Ovary (tissue), 3 donors: ENCODE measurements around the gene CSRP1.

Experiments used
- EP300 ChIP-seq: sonication (generic); formaldehyde crosslinking; IDR thresholded peaks from one replicate; pipeline ENCODE4 v1.6.1; 2017; ENCODE audit warnings: antibody characterized with exemption
- POLR2A ChIP-seq: fragments of 450-650 bp; IDR thresholded peaks from one replicate; pipeline ENCODE4 v1.6.1; 2017; ENCODE audit warnings: antibody characterized with exemption, mild to moderate bottlenecking, moderate library complexity
- TF ChIP-seq, protein P1 (sequence below), 3 donors: fragments of 450-650 bp in 2 of 3; fragments of 200-600 bp in 1 of 3; IDR thresholded peaks; one replicate each; pipeline versions ENCODE4 v1.5.1 to v1.8.0; 2016 to 2022; ENCODE audit warnings: antibody characterized with exemption in 3 of 3, mild to moderate bottlenecking in 1 of 3
- donor health status: DM: no; HTN: no; CAD: no.

DNA sequence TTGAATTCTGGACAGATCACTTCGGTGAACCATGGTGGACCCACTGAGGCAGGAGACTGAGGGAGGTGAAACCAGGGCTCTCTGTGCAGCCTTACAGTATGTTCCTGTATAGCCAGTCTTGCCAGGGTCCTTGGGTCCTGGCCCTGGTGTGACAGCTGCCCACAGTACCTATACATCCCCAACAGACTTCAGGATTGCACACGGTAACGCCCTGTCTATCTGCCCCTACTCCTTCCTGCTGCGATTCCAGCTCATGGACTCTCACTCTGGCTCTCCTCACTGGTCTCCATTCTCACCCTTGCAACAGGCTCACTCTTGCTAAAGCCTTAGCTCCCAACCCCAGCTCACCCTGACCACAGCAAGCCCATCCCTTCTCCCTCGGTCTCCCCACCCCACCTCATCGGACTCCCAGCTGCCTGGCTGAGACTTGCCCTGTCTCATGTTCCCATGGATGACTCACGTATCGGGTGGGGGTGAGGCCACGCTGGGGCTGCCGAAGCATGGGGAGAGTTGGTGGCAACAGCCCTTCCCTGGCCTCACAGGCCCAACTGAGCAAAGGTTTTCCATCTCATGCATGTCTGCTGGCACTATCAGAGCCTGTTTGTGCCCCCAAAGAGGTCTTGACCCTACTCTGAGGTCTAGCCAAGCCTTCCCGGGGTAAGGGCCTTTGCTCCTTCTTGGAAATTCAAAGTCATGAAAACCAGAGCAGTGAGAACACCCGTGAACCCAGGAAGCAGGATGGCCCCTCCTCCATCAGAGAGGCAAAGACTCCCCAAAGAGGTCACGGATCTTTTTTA lies 45.1 kb downstream of the CSRP1 start:
- TF ChIP-seq, protein P1, sequence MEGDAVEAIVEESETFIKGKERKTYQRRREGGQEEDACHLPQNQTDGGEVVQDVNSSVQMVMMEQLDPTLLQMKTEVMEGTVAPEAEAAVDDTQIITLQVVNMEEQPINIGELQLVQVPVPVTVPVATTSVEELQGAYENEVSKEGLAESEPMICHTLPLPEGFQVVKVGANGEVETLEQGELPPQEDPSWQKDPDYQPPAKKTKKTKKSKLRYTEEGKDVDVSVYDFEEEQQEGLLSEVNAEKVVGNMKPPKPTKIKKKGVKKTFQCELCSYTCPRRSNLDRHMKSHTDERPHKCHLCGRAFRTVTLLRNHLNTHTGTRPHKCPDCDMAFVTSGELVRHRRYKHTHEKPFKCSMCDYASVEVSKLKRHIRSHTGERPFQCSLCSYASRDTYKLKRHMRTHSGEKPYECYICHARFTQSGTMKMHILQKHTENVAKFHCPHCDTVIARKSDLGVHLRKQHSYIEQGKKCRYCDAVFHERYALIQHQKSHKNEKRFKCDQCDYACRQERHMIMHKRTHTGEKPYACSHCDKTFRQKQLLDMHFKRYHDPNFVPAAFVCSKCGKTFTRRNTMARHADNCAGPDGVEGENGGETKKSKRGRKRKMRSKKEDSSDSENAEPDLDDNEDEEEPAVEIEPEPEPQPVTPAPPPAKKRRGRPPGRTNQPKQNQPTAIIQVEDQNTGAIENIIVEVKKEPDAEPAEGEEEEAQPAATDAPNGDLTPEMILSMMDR (IDR thresholded peaks at IDR 0.05): no peak
- TF ChIP-seq POLR2A (no peak), EP300 (no peak)
